SH-SY5Y (cell line): Measurements from ENCODE around the gene EDIL3.

ENCODE experiments used
- GATA2 ChIP-seq: IDR thresholded peaks from 2 replicates; pipeline ENCODE4 v1.6.1; 2011; ENCODE audit warnings: mild to moderate bottlenecking, low read depth, low read length
- GATA3 ChIP-seq: IDR thresholded peaks from 2 replicates; pipeline ENCODE4 v1.6.1; 2011; ENCODE audit warnings: low read depth, mild to moderate bottlenecking, low read length, moderate library complexity

- no peak for TF ChIP-seq GATA2
- TF ChIP-seq GATA3: no peak
Measured at GRCh38 chr5:83972909-83973308, 411.8 kb downstream of the EDIL3 start.
